ENCODE results near the gene SH3PXD2A.
"Not testable (repeated sequence)": the region's sequence is repeated elsewhere in the genome, so short reads cannot be mapped to it uniquely, and the experiment has no call there.

Gene SH3PXD2A

DNA sequence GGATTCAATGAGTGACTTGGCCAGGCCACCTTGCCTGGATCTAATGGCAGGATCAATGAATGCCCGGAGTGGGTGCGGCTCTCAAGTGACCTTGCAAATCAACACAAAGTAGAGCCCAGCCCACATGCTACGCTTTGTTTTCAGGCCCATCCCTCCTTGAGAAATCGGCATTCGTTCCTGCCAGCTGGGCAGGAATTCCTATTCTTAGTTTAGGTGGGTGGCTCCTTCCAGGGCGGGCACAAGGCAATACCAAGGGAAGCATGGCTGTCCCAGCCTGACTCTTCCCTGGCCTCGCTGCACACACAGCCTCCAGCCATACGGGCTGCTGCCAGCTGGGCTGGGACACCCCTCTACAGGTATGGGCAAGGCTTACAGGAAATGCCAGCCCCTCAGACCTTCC lies 119.3 kb downstream of the SH3PXD2A start:
- Mint-ChIP-seq H3K27me3 (peaks cover 3 to 6% of the 10 kb centered on the region in 2 donors), H3K4me3 (no peak overlapping the region), H3K27ac (no peak overlapping the region), H3K4me1 (no peaks in the 10 kb centered on the region), H3K36me3 (no peaks in the 10 kb centered on the region), H3K9me3 (no peaks in the 10 kb centered on the region)
- ATAC-seq (replicated peaks), result no peak
- no peak for DNase-seq

GRCh38 chr10:103734731-103735130 lies 120.6 kb downstream of the SH3PXD2A start:
- no peaks in the 10 kb centered on the region for H3K4me1 Mint-ChIP-seq
- no peaks in the 10 kb centered on the region for H3K9me3 Mint-ChIP-seq
- no peaks in the 10 kb centered on the region for H3K36me3 Mint-ChIP-seq
- peaks cover 3 to 6% of the 10 kb centered on the region in 2 donors for H3K27me3 Mint-ChIP-seq
- ATAC-seq (replicated peaks) (no peak), DNase-seq (no peak)
- H3K4me3 Mint-ChIP-seq, result no peak overlapping the region
- H3K27ac Mint-ChIP-seq, result no peak overlapping the region

GRCh38 chr10:103733045-103733419 lies 122.3 kb downstream of the SH3PXD2A start:
- peaks cover 3 to 6% of the 10 kb centered on the region in 2 donors for H3K27me3 Mint-ChIP-seq
- ATAC-seq (replicated peaks) (no peak), DNase-seq (no peak)
- H3K4me1 Mint-ChIP-seq, result no peaks in the 10 kb centered on the region
- H3K27ac Mint-ChIP-seq, result no peak overlapping the region
- H3K9me3 Mint-ChIP-seq, result no peaks in the 10 kb centered on the region
- no peak overlapping the region for H3K4me3 Mint-ChIP-seq
- no peaks in the 10 kb centered on the region for H3K36me3 Mint-ChIP-seq

DNA sequence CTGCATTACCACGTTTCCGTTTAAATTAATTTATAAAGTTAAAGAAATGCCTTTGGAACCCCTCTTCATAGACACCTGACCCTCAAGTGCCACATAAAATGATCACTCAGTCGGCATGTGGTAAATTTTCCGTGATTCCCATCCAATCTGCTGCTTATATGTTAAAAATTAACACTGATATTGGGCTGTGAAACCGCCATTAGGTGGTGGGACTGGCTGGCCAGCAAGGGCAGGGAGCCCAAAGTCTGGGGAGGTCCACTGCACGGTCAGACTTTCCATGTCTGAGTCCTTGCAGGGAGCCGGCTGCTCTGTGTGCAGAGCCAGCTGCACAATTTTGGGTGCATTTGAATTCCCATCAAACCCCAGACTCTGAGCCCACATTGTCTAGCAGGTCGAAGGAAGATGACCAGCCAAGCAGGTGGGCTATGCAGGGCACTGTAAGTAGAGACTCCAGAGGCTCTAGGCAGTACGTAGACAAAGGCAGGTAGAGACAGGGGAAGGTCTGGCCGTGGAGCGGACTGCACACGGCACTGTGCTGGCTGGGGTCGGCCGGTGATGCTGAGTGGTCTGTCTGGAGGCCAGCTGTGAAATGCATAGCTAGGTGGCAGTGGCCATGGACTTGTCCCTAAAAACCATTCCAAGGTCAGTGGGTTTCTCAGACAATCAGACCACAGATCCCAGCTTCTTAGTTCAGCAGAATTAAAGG lies 122.9 kb downstream of the SH3PXD2A start:
- H3K27me3 Mint-ChIP-seq, result peaks cover 3 to 6% of the 10 kb centered on the region in 2 donors
- no peaks in the 10 kb centered on the region for H3K36me3 Mint-ChIP-seq
- no peak overlapping the region for H3K27ac Mint-ChIP-seq
- H3K9me3 Mint-ChIP-seq, result no peaks in the 10 kb centered on the region
- ATAC-seq (replicated peaks) (no peak), DNase-seq (no peak)
- no peaks in the 10 kb centered on the region for H3K4me1 Mint-ChIP-seq
- H3K4me3 Mint-ChIP-seq, result no peak overlapping the region

- peaks cover 3 to 6% of the 10 kb centered on the region in 2 donors for H3K27me3 Mint-ChIP-seq
- H3K36me3 Mint-ChIP-seq, result no peaks in the 10 kb centered on the region
- no peak overlapping the region for H3K4me3 Mint-ChIP-seq
- H3K4me1 Mint-ChIP-seq, result no peaks in the 10 kb centered on the region
- no peak overlapping the region for H3K27ac Mint-ChIP-seq
- DNase-seq, result no peak
- ATAC-seq (replicated peaks), result no peak
- no peaks in the 10 kb centered on the region for H3K9me3 Mint-ChIP-seq
Measured at GRCh38 chr10:103731609-103732270, 123.6 kb downstream of the SH3PXD2A start.

GRCh38 chr10:103731026-103731425 lies 124.3 kb downstream of the SH3PXD2A start:
- H3K27ac Mint-ChIP-seq; ATAC-seq (replicated peaks); H3K27me3 Mint-ChIP-seq; H3K4me1 Mint-ChIP-seq; DNase-seq; H3K36me3 Mint-ChIP-seq; H3K4me3 Mint-ChIP-seq; H3K9me3 Mint-ChIP-seq: not testable (repeated sequence)

DNA sequence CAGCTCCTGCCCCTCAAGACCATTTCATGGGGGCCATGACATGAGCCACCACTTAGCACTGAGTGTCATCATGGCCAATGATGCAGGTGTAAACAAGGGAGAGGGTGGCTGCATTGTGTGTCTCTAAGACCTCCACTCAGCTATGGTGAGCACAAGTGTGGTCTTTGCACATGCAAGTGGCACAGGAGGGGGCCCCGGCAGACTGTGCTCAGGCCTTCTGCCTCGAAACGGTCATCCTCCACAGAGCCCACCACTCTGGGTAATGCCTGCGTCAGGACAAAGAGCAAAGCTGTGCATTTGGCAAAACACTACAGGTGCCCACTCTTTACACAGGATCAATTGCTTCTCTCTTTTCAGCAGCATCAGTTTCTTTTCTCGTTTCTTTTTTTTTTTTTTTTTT lies 125.5 kb downstream of the SH3PXD2A start:
- no peaks in the 10 kb centered on the region for H3K4me1 Mint-ChIP-seq
- H3K36me3 Mint-ChIP-seq, result no peaks in the 10 kb centered on the region
- DNase-seq, result no peak
- no peak overlapping the region for H3K4me3 Mint-ChIP-seq
- H3K9me3 Mint-ChIP-seq, result no peaks in the 10 kb centered on the region
- ATAC-seq (replicated peaks), result no peak
- peaks cover 3 to 6% of the 10 kb centered on the region in 2 donors for H3K27me3 Mint-ChIP-seq
- no peak overlapping the region for H3K27ac Mint-ChIP-seq

DNA sequence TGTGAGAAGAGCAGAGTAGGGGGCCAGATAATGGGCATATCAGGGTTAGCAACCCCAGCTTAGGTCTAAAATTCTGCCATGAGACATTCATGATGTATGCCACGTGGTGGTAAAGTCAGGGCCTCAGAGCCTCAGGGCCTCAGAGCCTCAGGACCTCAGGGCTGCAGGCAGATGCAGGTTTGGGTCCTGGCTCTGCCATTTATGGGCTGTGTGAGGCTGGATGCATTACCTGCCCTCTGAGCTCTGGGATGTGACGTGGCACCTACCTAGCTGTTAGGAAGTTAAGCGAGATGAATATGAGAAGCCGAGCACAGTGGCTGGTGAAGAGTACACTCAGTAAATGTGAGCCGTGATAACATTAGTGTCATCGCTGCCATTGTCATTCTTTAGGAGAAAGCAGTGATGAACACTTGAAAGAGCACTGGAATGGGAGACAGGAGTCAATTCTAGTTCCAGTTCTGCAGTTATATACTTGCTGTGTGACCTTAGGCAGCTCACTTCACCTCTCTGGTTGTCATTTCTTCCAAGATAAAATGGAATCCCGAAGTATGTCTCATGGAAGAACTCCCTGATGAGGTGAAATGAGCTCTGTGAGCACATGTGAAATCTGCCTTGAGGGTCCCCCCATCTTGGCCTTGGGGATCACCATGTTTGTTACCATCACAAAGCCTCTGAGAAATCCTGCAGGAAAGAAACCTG lies 127.2 kb downstream of the SH3PXD2A start:
- H3K27ac Mint-ChIP-seq, result no peak overlapping the region
- no peaks in the 10 kb centered on the region for H3K9me3 Mint-ChIP-seq
- ATAC-seq (replicated peaks) (no peak), DNase-seq (no peak)
- H3K36me3 Mint-ChIP-seq, result no peaks in the 10 kb centered on the region
- H3K4me1 Mint-ChIP-seq, result no peaks in the 10 kb centered on the region
- no peak overlapping the region for H3K4me3 Mint-ChIP-seq
- H3K27me3 Mint-ChIP-seq, result peaks cover 3 to 4% of the 10 kb centered on the region in 2 donors

GRCh38 chr10:103727546-103727963 lies 127.8 kb downstream of the SH3PXD2A start:
- no peaks in the 10 kb centered on the region for H3K27me3 Mint-ChIP-seq
- ATAC-seq (replicated peaks) (no peak), DNase-seq (no peak)
- H3K4me3 Mint-ChIP-seq, result no peak overlapping the region
- H3K4me1 Mint-ChIP-seq, result no peaks in the 10 kb centered on the region
- H3K9me3 Mint-ChIP-seq, result no peaks in the 10 kb centered on the region
- H3K36me3 Mint-ChIP-seq, result no peaks in the 10 kb centered on the region
- no peak overlapping the region for H3K27ac Mint-ChIP-seq

- no peak overlapping the region for H3K4me3 Mint-ChIP-seq
- DNase-seq (no peak), ATAC-seq (replicated peaks) (no peak)
- no peaks in the 10 kb centered on the region for H3K9me3 Mint-ChIP-seq
- H3K27me3 Mint-ChIP-seq, result no peaks in the 10 kb centered on the region
- no peaks in the 10 kb centered on the region for H3K4me1 Mint-ChIP-seq
- no peaks in the 10 kb centered on the region for H3K36me3 Mint-ChIP-seq
- H3K27ac Mint-ChIP-seq, result no peak overlapping the region
Measured at GRCh38 chr10:103726637-103727036, 128.7 kb downstream of the SH3PXD2A start.

DNA sequence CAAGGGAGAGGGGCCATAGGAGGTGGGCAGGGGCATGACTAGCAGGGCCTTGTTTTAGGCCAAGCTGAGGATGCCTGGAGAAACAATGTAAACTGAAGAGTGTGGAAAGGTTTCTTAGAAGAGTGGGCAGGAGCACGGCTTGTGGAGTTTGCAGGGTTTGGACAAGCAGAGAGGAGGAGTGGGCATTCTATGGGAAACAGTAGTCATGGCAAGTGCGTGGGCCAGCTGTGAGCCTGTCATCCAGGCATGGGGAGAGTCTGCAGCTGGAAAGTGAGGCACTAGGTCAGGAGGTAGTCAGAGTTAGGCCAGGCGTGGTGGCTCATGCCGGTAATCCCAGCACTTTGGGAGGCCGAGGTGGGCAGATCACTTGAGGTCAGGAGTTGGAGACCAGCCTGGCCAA lies 130.1 kb downstream of the SH3PXD2A start:
- H3K36me3 Mint-ChIP-seq, result no peaks in the 10 kb centered on the region
- H3K4me1 Mint-ChIP-seq, result no peaks in the 10 kb centered on the region
- no peak for DNase-seq
- no peaks in the 10 kb centered on the region for H3K27me3 Mint-ChIP-seq
- ATAC-seq (replicated peaks), result no peak
- no peaks in the 10 kb centered on the region for H3K9me3 Mint-ChIP-seq
- no peak overlapping the region for H3K27ac Mint-ChIP-seq
- H3K4me3 Mint-ChIP-seq, result no peak overlapping the region

DNA sequence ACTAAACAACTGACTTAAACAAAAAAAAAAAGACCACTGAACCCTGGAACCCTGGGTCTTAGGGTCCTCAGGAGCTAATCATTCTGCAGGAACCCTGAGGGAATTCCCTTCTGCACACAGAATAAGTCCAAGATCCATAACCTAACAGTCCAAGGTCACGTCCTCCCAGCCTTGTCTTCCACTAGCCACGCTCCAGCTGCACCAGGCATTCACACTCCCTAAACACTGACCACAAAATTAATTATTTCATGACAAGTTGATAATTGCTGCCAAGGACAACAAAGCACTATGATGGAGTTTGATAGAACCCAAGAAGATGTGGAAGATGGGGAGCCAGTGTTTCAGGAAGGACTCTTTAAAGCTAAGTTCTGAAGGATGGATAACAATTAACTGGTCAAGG lies 130.6 kb downstream of the SH3PXD2A start:
- Mint-ChIP-seq H3K27ac (no peak overlapping the region), H3K9me3 (no peaks in the 10 kb centered on the region), H3K27me3 (no peaks in the 10 kb centered on the region), H3K4me1 (no peaks in the 10 kb centered on the region), H3K4me3 (no peak overlapping the region), H3K36me3 (no peaks in the 10 kb centered on the region)
- DNase-seq, result no peak
- no peak for ATAC-seq (replicated peaks)

DNA sequence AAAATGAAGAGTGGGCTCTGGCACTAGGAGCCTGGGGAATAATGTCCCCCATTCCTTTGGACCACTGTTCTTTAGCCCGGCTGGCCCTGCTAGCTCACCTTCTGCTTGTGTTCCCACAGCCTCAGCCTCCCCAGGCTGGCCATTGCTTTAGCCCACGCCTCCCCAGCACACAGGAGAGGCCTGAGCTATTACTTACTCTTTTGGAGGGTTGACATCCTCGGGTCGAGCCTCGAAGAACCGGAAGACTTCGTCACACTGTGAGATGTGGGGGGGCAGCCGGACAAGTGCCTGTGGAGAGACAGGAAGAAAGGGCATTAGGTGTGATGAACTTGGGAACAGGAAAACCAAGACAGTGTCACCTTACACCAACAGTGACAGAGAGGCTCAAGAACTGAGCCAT lies 131.3 kb downstream of the SH3PXD2A start:
- Mint-ChIP-seq H3K9me3 (no peaks in the 10 kb centered on the region), H3K27me3 (no peaks in the 10 kb centered on the region), H3K4me1 (no peaks in the 10 kb centered on the region), H3K36me3 (no peaks in the 10 kb centered on the region), H3K27ac (no peak overlapping the region), H3K4me3 (no peak overlapping the region)
- no peak for ATAC-seq (replicated peaks)
- no peak for DNase-seq

DNA sequence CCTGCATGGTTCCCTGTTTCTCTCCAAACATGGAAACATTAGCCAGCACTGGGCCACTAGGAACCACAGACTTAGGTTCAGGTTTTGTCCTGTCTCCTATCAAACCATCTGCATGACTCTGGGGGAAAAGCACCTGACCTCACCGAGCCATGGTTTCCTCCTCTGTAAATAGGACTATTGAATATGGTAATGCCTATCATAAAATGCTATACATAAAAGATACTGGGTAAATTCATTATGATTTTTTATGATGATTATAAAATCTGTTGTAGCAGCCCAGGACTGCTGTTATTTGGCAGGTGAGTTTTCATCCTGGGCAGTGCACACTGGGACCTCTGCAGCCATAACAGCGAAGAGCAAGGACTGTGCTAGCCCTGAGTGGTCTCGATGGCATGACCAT lies 131.8 kb downstream of the SH3PXD2A start:
- Mint-ChIP-seq H3K9me3 (no peaks in the 10 kb centered on the region), H3K4me3 (no peak overlapping the region), H3K27me3 (no peaks in the 10 kb centered on the region), H3K4me1 (no peaks in the 10 kb centered on the region), H3K27ac (no peak overlapping the region), H3K36me3 (no peaks in the 10 kb centered on the region)
- ATAC-seq (replicated peaks), result no peak
- no peak for DNase-seq

DNA sequence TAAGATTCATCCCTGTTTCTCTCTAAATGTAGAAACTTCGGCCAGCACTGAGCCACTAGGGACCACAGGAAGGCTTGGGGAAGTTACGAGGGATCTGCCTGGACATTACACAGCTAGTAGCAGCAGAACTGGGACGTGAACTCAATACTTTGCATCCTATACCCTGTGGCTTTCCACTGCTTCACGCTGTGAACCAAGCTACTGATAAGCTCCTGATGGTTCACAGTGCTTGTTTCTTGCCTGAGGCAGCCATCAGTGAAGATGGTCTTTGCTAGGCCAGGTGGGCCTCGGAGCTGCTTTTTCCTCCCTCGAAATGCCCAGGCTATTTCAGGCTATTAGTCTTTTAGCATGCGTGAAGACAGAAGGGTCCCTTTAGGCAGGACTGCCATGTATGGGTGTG lies 132.7 kb downstream of the SH3PXD2A start:
- no peaks in the 10 kb centered on the region for H3K36me3 Mint-ChIP-seq
- no peaks in the 10 kb centered on the region for H3K9me3 Mint-ChIP-seq
- no peak for DNase-seq
- no peak overlapping the region for H3K4me3 Mint-ChIP-seq
- ATAC-seq (replicated peaks), result no peak
- H3K4me1 Mint-ChIP-seq, result no peaks in the 10 kb centered on the region
- no peak overlapping the region for H3K27ac Mint-ChIP-seq
- no peaks in the 10 kb centered on the region for H3K27me3 Mint-ChIP-seq

All from stimulated activated naive B cell treated with anti-CD40 and anti-IgM and Interleukin-4, amounts not matched to agents 10 μg/mL and 1 μg/mL and 100 μg/mL, for 72 hours (primary cell).